H1 (cell line): ENCODE measurements around the gene PLCB4.

Experiments
- CTCF ChIP-seq, 3 experiments: IDR thresholded peaks; 1 replicate in 2 of 3; 2 replicates in 1 of 3; pipeline versions ENCODE4 v1.5.1 to v1.6.1; 2011; ENCODE audit warnings: low read length in 3 of 3, mild to moderate bottlenecking in 3 of 3, inconsistent platforms in 2 of 3, low read depth in 1 of 3, moderate library complexity in 1 of 3; ENCODE audit not compliant: insufficient read depth in 1 of 3; ENCODE audit errors: control extremely low read depth in 1 of 3
- GABPA ChIP-seq: IDR thresholded peaks from 2 replicates; pipeline ENCODE4 v1.6.1; 2011; ENCODE audit warnings: mild to moderate bottlenecking, low read length, moderate library complexity, borderline replicate concordance; ENCODE audit not compliant: insufficient read depth
- POLR2AphosphoS5 ChIP-seq: IDR thresholded peaks from 2 replicates; pipeline ENCODE4 v1.6.1; 2011; ENCODE audit warnings: low read depth, low read length
- SUZ12 ChIP-seq: fragments of 200-600 bp; sonication (generic); IDR thresholded peaks from 2 replicates; pipeline ENCODE4 v1.6.1; 2012; ENCODE audit warnings: mild to moderate bottlenecking, inconsistent platforms, low read length, moderate library complexity, mixed read lengths
- TAF1 ChIP-seq: IDR thresholded peaks from 2 replicates; pipeline ENCODE4 v1.6.1; 2011; ENCODE audit warnings: mild to moderate bottlenecking, low read depth, low read length

- no peak for TF ChIP-seq POLR2AphosphoS5
- TF ChIP-seq TAF1, result no peak
- TF ChIP-seq GABPA, result no peak
- no peak for TF ChIP-seq CTCF (IDR thresholded peaks at IDR 0.05; ENCODE audit: control extremely low read depth in 1 of 3, insufficient read depth in 1 of 3, low read depth in 1 of 3, low read length in 3 of 3)
- TF ChIP-seq SUZ12, result no peak
Observed at GRCh38 chr20:9339708-9340107, 270.8 kb downstream of the PLCB4 start.
